GM19455 (cell line): ENCODE data around the gene HSPB8.
"Not testable (repeated sequence)": the region's sequence is repeated elsewhere in the genome, so short reads cannot be mapped to it uniquely, and the experiment has no call there.

Source experiments
- ATAC-seq: cut with Tn5 transposase; IDR thresholded peaks from one replicate; pipeline ENCODE4 v1.9.1; 2021; ENCODE audit not compliant: unreplicated experiment

Gene HSPB8

DNA sequence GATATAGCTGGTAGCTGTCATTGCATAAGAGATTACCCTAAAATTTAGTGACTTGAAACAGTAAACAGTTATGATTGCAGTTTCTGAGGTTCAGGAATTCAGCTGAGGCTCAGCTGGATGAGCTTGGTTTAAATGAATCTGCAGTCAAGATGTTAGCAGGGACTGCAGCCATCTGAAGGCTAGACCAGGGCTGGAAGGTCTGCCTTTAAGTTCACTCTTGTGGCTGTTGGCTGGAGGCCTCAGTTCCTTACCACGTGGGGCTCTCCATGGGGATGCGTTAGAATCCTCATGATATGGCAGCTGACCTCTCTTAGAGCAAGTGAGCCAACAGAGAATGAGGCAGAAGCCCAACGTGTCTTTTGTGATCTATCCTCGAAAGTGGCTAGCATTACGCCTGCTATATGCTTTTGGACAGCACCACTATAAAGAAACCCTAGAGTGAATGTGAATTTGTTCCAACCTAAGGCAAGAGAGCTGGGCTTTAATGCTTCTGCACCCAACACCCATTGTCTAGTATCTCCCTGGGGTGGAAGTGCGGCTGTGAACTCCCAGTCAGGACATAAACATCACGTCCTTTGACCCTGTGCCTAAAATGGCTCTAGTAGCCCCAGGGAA is 26.0 kb downstream of the HSPB8 start:
- ATAC-seq, result no peak

DNA sequence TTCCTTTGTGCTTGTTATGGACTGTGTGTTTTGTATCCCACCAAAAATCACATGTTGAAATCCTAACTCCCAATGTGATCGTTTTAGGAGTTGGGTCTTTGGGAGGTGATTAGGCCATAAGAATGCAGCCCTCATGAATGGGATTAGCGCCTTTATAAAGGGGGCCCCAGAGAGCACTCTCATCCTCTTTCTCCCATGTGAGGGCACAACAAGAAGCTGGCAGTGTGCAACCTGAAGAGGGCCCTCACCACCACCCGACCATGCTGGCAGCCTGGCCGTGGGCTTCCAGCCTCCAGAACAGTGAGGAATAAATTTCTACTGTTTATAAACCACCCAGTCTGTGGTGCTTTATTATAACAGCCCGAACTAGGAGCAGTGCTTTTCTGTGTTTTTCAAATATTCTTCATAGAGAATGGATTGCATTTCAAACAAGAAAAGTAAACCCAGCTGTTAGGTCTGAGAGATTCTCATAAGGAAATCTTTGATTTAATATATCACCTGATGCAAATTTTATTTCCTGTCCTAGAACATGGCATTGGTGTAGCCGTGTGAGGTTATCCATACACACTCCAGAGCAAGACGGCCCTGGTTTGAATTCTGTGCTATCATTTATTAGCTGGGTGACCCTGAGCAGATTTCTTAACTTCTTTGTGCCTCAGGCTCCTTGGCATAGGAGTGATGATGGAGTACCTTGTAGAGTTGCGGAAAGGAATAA is 27.8 kb downstream of the HSPB8 start:
- ATAC-seq, result no peak

DNA sequence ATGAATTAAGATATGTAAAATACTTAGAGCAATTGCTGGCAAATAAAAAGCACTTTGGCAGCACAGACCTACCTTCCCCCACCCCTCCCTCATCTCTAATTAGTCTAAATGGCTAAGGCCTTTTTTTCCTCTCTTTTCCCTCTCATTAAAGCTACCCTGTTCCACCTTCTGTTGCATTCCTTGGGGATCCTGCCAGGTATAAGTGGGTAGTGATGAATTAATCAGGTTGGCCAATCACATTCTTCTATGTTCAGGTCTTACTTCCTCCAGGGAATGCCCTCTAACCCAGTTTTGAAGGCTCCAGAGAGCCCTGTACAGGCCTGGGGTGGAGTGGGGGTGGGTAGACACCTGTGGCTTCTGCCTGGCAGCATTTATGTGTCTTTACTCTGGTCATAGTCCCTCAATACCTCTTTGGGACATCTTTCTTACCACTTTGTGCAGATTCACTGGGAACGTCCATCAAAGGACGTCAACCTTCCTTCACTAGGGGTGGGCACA is 28.4 kb downstream of the HSPB8 start:
- ATAC-seq, result no peak

DNA sequence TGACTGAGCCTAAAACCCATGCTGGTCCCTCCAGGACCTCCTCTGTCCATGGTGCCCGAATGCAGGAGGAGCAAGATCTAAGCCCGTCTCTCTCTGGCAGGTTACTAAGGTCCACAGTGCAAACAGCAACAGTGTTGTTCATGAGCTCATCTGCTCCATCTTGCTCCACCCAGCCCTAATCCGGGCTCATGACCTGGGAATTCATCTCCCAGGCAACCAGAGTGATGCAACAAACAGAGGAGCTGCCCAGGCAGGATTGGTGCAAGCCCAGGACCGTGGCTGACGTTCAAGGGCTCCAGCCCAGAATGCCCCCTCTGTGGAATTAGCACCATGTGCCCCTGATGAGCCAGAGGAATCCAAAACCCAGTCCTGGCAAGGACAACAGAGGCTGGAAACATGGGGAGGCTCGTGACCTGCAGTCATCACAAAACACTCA is 29.9 kb downstream of the HSPB8 start:
- ATAC-seq, result no peak

DNA sequence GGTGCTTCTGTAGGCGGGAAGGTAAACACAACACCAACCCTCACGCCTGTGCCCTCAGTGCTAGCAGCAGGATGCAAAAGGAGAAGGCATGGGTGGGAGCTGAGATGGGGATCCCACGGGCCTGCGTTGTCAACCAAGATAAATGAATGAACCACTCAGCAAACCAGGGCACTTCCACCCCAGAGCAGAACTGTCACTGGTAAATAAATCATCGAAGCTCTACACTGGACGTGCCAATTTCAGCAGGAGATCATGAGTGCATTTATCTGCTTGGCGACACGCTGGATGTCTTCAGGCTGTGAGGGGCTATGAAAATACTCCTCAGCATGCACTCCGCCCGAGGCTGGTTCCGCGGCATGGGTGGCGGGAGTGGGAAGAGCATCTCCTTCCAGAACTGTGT is 33.2 kb downstream of the HSPB8 start:
- no peak for ATAC-seq

DNA sequence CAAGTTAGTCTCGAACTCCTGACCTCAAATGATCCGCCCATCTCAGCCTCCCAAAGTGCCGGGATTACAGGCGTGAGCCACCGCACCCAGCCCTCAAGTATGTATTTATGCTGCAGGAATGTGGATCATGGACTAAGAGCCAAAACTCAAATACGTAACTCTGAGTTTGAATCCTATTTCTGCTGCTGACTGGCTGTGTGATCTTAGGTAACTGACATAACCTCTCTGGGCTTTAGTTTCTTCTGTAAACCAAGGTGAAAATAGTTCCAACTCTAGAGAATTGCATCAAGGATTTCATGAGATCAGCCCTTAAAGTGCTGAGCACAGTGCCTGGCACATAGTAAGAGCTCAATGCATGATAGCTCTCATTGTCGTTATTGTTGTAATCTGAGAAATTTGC is 37.4 kb downstream of the HSPB8 start:
- ATAC-seq, result no peak

DNA sequence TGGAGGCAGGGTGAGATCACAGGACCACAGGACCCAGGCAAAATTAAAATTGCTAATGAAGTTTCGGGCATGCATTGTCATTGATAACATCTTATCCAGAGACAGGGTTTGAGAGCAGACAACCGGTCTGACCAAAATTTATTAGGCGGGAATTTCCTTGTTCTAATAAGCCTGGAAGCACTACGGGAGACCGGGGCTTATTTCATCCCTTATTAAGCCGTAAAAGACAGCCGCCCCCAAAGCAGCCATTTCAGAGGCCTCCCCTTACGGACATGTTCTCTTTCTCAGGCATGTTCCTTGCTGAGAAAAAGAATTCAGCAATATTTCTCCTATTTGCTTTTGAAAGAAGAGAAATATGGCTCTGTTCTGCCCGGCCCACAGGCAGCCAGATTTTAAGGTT is 40.1 kb downstream of the HSPB8 start:
- not testable (repeated sequence) for ATAC-seq

DNA sequence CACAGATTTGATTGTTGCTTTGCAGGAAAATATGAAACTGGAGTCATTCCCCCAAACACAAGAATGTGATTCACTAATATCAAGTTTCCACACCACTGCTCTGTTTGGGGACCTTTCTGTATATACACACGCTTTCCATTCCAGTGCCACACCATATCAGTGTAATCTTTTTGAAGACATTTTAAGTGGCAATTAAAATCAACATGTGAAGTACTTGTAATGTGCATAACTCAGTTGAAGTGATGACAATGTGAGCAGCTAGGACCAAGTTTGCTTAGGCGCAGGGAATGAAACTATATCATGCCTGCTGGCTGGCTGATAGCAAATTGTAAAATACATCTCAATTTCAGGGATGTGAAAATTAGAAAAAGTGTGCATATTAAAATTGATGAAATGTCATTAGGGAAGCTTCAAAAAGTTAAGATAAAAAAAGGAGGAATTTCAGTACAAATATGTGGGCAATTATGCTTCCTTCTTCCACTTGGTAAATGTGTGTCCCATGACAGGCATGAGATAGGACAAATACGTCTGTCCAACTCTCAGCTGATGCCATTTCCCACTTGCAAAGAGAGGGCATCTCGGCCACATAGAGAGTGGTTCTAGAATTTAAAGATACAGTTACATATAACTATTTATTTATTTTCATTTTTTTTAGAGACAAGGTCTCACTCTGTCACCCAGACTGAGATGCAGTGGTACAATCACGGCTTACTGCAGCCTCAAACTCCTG is 43.7 kb downstream of the HSPB8 start:
- no peak for ATAC-seq

DNA sequence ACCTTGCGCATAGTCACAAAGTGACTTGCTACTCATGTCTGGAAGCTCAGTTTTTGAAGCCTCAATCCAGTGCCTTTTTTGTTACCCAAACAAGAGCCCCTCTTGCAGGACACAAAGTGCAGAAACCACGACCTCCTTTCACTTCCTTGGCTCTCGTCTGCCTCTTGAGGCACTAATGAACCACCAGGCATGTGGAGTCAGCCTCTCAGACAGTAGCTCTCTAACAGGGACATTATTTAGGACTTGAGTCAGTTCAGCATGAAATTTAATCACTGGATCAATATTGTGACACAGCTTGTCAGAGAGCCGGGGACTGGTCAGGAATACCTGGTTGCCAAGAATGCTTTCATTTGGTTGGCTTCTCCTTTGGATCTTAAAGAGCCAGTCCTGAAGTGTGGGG is 46.7 kb downstream of the HSPB8 start:
- no peak for ATAC-seq

DNA sequence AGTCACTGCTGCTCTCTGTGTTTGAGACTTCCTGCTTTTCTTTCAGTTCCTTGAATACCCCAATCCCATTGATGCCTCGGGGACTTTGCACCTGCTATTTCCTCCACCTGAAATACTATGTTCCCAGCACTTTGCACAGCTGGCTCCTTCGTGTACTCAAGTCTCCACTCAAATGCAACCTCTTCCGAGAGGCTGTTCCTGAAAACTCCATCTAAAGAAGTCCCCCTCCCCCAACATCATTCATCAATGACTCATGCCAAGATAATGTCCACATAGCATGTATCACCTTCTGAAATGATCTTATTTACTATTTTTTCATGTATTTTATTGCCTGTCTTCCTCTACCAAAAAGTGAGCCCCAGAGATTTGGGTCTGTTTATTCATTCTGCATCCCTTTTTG is 48.6 kb downstream of the HSPB8 start:
- ATAC-seq, result no peak

DNA sequence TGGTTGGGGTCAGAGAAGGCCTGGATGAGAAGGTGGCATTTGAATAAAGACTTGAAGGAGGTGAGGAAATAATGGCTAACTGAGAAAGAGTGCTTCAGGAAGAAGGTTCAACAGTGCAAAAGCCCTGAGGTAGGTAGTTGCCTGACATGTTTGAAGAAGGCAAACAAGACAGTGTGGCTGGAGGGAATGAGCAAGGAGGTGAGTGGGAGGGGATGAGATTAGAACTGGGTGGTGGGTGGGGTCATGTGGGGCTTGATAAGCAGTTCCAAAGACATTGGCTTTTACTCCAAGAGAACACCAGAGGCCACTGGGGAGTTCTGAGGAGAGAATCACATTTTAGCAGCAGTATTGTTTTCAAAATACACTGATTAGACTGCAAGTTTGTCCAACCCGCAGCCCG is 50.5 kb downstream of the HSPB8 start:
- ATAC-seq, result no peak

DNA sequence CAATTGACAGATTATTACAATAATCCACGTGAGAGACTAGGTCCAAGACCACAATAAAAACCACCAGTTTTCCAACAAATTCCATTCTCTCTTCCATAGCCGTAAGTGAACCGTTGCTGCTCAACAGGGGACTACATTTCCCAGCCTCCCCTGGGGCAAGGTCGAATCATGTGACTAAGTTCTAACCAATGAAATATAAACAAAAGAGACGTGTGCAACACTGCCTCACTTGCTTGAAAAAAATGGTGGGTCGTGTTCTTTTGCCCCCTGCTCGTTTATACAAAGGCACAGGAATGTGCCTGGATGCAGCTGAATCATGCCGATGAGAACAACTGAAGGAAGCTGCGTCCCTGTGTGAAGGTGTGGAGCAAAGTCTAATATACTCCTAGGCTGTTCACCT is 51.1 kb downstream of the HSPB8 start:
- no peak for ATAC-seq

DNA sequence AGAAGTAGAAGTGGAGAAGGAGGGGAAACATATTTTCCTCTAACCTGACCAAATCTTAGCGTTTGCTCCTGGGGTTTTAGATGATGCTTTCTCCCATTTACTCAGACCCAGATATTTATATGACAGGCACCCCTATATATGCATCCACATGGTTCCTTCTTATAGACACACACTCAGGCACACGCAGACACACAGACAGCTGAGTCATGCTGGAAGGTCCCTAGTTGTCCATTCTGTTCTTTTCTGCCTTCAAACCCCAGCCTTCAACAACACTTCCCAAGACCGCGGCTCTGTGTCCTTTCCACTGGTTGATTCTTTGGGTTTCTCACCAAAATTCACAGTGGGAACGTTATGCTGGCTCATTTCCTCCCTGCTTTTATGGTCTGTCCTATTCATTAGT is 52.1 kb downstream of the HSPB8 start:
- no peak for ATAC-seq

DNA sequence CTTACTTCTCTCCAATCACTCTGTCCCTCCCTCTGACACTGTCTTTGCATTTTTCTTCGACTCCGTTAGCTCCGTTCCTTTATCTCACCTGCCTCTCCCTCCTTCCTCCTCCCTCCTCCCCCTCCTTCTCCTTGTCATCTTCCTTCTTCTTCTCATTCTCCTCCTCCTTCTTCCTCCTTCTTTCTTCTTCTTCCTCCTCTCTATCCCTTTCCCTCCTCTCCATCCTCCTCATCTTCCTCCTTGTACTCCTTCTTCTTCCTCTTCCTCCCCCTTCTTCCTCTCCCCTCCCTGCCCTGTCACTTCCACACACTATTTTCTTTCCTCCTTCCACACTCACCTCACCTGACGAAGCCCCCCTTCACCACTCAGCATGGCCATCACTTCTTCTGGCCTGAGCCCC is 53.0 kb downstream of the HSPB8 start:
- ATAC-seq, result no peak

DNA sequence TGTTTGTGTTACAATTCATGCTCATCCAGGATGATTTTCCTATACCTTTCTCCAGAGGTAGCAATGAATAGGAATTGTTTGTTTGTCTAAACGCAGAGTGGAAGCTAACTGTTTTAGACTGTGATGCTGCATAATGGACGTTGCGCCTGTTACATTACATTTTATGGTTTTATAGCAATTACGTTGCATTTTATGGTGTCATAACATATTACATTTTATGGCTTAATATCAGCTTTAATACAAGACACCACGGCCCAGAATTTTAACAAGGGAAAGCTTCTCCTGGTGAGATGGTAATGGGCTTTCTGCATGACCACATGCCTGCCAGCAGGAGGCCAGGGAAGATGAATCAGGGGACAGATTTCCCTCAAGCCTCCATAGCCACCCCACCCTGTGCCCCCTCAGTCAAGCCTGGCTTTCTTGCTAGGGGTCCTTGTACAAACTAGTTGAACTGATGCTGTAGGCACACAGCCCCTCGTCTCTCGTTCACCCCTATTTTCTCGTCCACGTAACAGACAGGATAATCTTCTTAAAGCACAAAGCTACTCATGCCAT is 56.5 kb downstream of the HSPB8 start:
- ATAC-seq, result no peak

DNA sequence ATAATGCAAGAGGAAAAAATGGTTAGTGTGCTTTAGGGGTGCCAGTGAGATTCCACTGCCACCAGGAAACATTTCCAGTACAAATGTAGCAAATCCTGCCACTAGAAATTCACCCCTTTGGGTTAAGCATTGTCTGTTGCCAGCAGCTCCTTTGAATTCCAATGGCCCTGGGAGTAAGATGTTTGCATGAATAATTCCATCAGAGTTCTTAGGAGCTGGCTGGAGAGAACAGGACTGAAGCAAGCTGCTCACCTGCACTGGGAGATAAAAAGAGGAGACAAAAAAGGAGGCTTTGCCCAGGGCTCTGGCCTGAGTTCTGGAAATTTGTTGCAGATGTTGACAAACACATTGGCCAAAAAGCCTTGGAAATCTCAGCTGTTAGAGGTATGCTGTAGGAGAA is 57.6 kb downstream of the HSPB8 start:
- ATAC-seq, result no peak

DNA sequence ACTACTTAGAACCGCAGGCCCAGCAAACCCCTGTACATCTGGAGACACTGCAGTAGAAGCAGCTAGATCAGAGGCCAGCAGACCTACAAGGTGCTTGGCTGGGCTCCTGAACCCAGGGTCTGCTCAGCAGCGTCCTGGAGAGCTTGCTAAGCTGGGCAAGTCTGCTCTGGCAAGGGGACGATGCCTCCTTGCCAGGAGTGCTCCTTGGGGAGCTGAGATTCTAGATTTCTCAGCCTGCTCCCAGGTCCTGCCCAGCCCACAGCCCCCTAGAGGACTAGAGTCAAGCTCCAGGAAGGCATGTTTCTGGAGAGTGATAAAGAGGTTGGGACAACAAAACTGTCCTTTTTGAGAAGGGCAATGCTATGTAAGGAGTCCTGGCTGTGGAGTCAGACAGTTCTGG is 60.3 kb downstream of the HSPB8 start:
- no peak for ATAC-seq

DNA sequence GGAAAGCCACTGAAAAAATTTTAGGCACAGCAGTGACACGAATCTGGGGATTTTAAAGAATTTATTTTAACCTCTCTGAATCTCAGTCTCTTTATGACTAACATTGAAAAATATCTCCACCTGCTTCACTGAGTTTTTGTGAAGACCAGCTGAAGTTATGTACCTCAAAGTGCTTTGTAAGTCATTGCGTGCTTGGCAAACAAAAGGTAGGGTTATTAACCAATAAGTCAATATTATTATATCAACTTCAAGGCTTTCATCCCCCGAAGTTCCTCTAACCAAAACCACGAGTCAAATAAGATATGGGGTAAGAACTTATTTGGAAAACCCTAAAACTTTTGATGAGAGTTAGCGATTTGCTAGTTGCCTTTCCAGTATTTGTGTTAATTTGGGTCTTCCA is 62.3 kb downstream of the HSPB8 start:
- ATAC-seq, result no peak

DNA sequence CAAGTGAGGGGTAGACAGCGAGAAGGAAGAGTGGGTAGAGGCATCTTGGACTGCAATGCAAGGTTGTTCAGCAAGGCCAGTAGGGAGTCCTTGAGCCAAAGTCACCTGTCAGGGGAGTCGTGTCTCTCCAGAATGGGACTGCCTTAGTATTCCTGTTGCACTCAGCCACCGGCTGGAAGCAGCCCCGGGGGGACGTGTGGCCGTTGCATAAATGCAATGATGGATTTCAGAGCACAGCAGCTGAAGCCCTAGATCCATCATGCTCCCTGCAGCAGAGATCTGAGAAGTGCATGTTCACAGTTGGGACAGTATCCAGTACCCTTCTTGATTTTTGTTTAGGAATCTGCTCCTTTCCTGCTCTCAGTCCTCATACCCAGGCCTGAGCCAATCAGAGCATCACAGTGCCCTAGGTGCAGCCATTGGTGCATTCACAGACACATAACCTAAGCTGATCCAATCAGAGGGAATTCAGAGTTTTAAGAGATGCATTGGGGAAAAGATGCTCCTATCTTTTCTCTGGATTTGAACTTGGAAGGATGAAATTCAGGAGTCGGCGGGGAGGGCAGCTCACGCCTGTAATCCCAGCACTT is 62.9 kb downstream of the HSPB8 start:
- ATAC-seq, result no peak
